Measurements from ENCODE around the gene GABRR1. TPM values are rescaled to one million over a fixed set of nuclear protein-coding genes. Genes with fewer than 3 reads are reported as not detected.

GABRR1 gene
- total RNA-seq, 1 donor from 2014 or later = not detected

- no peak for TF ChIP-seq CTCF (IDR thresholded peaks at IDR 0.05)
- intact Hi-C loops (cut with DNase I) = loop anchor here (5.0 kb wide), 3 partner anchors 56 to 191 kb away; partner anchors contain the start of genes GABRR1, PNRC1 and UBE2J1
- H3K27me3 ChIP-seq = no peaks in the 10 kb centered on the region
- H3K4me1 ChIP-seq = peaks cover 5 to 19% of the 10 kb centered on the region in 2 donors
- peak overlapping the region in 1 of 2 donors; percentile 47 for H3K4me3 ChIP-seq
- DNase-seq (ENCODE audit: low spot score in 2 of 2) = no peak
- no peaks in the 10 kb centered on the region for H3K9me3 ChIP-seq
- H3K27ac ChIP-seq = peak overlapping the region; percentile 88 to 94
- H3K36me3 ChIP-seq = peaks cover 11 to 36% of the 10 kb centered on the region in 2 donors
Measured at GRCh38 chr6:89161326-89162046, 55.7 kb downstream of the GABRR1 start.

GRCh38 chr6:89160331-89161092, 56.6 kb downstream of the GABRR1 start:
- H3K27me3 ChIP-seq = no peaks in the 10 kb centered on the region
- peaks cover 5 to 19% of the 10 kb centered on the region in 2 donors for H3K4me1 ChIP-seq
- H3K4me3 ChIP-seq = no peak overlapping the region
- H3K9me3 ChIP-seq = no peaks in the 10 kb centered on the region
- intact Hi-C loops (cut with DNase I) = loop anchor here (1.0 to 5.0 kb wide), 4 partner anchors 13 to 192 kb away; partner anchors contain the start of genes GABRR1, PNRC1 and UBE2J1
- peaks cover 13 to 44% of the 10 kb centered on the region in 2 donors for H3K36me3 ChIP-seq
- no peak for DNase-seq (ENCODE audit: low spot score in 2 of 2)
- TF ChIP-seq CTCF (IDR thresholded peaks at IDR 0.05) = no peak
- peak overlapping the region; percentile 88 to 94 for H3K27ac ChIP-seq

- H3K4me1 ChIP-seq = peaks cover 0 to 4% of the 10 kb centered on the region in 2 donors
- H3K27me3 ChIP-seq = no peaks in the 10 kb centered on the region
- H3K36me3 ChIP-seq = peaks cover 11 to 41% of the 10 kb centered on the region in 2 donors
- H3K27ac ChIP-seq = no peak overlapping the region
- intact Hi-C loops (cut with DNase I) = no loop called here
- H3K4me3 ChIP-seq = no peak overlapping the region
- no peaks in the 10 kb centered on the region for H3K9me3 ChIP-seq
- no peak for DNase-seq (ENCODE audit: low spot score in 2 of 2)
- no peak for TF ChIP-seq CTCF (IDR thresholded peaks at IDR 0.05)
Measured at GRCh38 chr6:89154131-89154530, 63.0 kb downstream of the GABRR1 start.

GRCh38 chr6:89148016-89148750, 69.0 kb downstream of the GABRR1 start:
- intact Hi-C loops (cut with DNase I) = loop anchor here (5.0 kb wide), 2 partner anchors 74 to 204 kb away; partner anchors contain the start of gene UBE2J1
- no peak for DNase-seq (ENCODE audit: low spot score in 2 of 2)
- Histone ChIP-seq H3K9me3 (no peaks in the 10 kb centered on the region), H3K27me3 (no peaks in the 10 kb centered on the region), H3K27ac (peak overlapping the region; percentile 92 to 98), H3K36me3 (peaks cover 0 to 17% of the 10 kb centered on the region in 2 donors), H3K4me1 (peaks cover 0 to 15% of the 10 kb centered on the region in 2 donors), H3K4me3 (peak overlapping the region; percentile 4 to 86)
- no peak for TF ChIP-seq CTCF (IDR thresholded peaks at IDR 0.05)

All from ascending aorta (tissue), 2 donors.